HepG2 (cell line): ENCODE data around the gene RARS2. TPM values are rescaled to one million over a fixed set of nuclear protein-coding genes. Genes with fewer than 3 reads are reported as not detected.
A peak's percentile ranks its signal among the peaks of the same experiment; 100 is the strongest.

Experiments used
- ASH2L ChIP-seq: fragments of 300-600, 200-600 bp; sonication (generic); IDR thresholded peaks from 2 replicates; pipeline ENCODE4 v1.7.0; 2017; ENCODE audit warnings: low read depth, mild to moderate bottlenecking, moderate library complexity, mixed read lengths, low read length; ENCODE audit not compliant: insufficient read length
- DBP ChIP-seq: sonication (generic); formaldehyde crosslinking; IDR thresholded peaks from 2 replicates; pipeline ENCODE4 v1.4.0; 2020; ENCODE audit warnings: missing genetic modification reagents; ENCODE audit errors: not compliant biosample characterization
- E2F1 ChIP-seq: sonication (generic); formaldehyde crosslinking; IDR thresholded peaks from 2 replicates; pipeline ENCODE4 v1.5.0; 2020; ENCODE audit warnings: missing genetic modification reagents
- ESRRA ChIP-seq: sonication (generic); formaldehyde crosslinking; IDR thresholded peaks from 2 replicates; pipeline ENCODE4 v1.5.1; 2020; ENCODE audit warnings: mild to moderate bottlenecking, low read depth, missing genetic modification reagents
- MXD4 ChIP-seq: IDR thresholded peaks from 2 replicates; pipeline ENCODE4 v1.6.1; 2016; ENCODE audit warnings: mild to moderate bottlenecking, missing biosample characterization, missing genetic modification reagents
- POLR2G ChIP-seq: fragments of 200-400 bp; formaldehyde crosslinking; IDR thresholded peaks from 2 replicates; pipeline ENCODE4 v1.6.1; 2018; ENCODE audit warnings: mild to moderate bottlenecking, low read depth, low read length, moderate library complexity
- SP4 ChIP-seq: sonication (generic); formaldehyde crosslinking; IDR thresholded peaks from 2 replicates; pipeline ENCODE4 v1.8.1; 2023; ENCODE audit warnings: mild to moderate bottlenecking, missing genetic modification reagents
- TERF1 ChIP-seq: sonication (generic); formaldehyde crosslinking; IDR thresholded peaks from 2 replicates; pipeline ENCODE4 v1.8.0; 2022; ENCODE audit warnings: mild to moderate bottlenecking, missing genetic modification reagents, moderate library complexity
- TP53 ChIP-seq: sonication (generic); formaldehyde crosslinking; conservative IDR thresholded peaks from 2 replicates; pipeline ENCODE4 v1.4.0; 2020; ENCODE audit warnings: missing genetic modification reagents
- ZBTB40 ChIP-seq, 2 experiments: fragments of 450-650 bp in 1 of 2; sonication (generic) in 1 of 2; formaldehyde crosslinking in 1 of 2; IDR thresholded peaks; 2 replicates each; pipeline versions ENCODE4 v1.6.1 to v1.8.0; 2016 to 2022; ENCODE audit warnings: antibody characterized with exemption in 1 of 2, mild to moderate bottlenecking in 1 of 2, missing genetic modification reagents in 1 of 2
- ZNF253 ChIP-seq: sonication (generic); formaldehyde crosslinking; IDR thresholded peaks from 2 replicates; pipeline ENCODE4 v1.8.0; 2022; ENCODE audit warnings: mild to moderate bottlenecking, missing genetic modification reagents, borderline replicate concordance
- ZNF549 ChIP-seq: sonication (generic); formaldehyde crosslinking; IDR thresholded peaks from 2 replicates; pipeline ENCODE4 v1.5.0; 2020; ENCODE audit warnings: missing genetic modification reagents
- polyA plus RNA-seq, 8 experiments: library from polyadenylated mRNA; depleted of rRNA in 3 of 8; stranded (reverse) in 7 of 8; unstranded in 1 of 8; fragments of >200 nt; fragmentation: Illumina TruSeq in 4 of 8; extraction: Trizol in 4 of 8; gene quantifications; 2 replicates each; pipeline versions ENCODE4 v1.2.1 to v1.2.3, GENCODE V29; 2011 to 2016; ENCODE audit warnings: low read depth in 4 of 8, missing spikeins in 1 of 8, mixed read lengths in 1 of 8; ENCODE audit not compliant: insufficient read depth in 1 of 8
- total RNA-seq, 5 experiments: library from RNA; depleted of rRNA; stranded (reverse); fragments of >200 nt; fragmentation: Illumina TruSeq; extraction: Trizol; gene quantifications; 2 replicates each; pipeline ENCODE4 v1.2.3, GENCODE V29; 2016; ENCODE audit warnings: low read depth in 1 of 5

Gene RARS2
- total and polyA plus RNA-seq, 2 of the 13 experiments (the other 11 are each of a cell fraction or from before 2014, with no cell fraction given) = 23.4 to 80.1 TPM

- TF ChIP-seq TERF1 (CRISPR knock-in tag) = no peak
- TF ChIP-seq SP4 = peak; percentile 93
- no peak for TF ChIP-seq ZNF253
- no peak for TF ChIP-seq ZNF549 (CRISPR knock-in tag)
- peak; percentile 65 for TF ChIP-seq ZBTB40 (IDR thresholded peaks at IDR 0.05)
- no peak; the same call in 1 of the 2 replicates for TF ChIP-seq ZBTB40 (CRISPR knock-in tag; IDR thresholded peaks at IDR 0.05)
- TF ChIP-seq TP53 (CRISPR knock-in tag) = no peak
- 0 out of 2 replicates have a peak, but pooled peaks have one; percentile 26 for TF ChIP-seq ESRRA (CRISPR knock-in tag)
- peak; percentile 94 for TF ChIP-seq E2F1 (CRISPR knock-in tag)
- peak; percentile 95 for TF ChIP-seq ASH2L
- no peak for TF ChIP-seq DBP (CRISPR knock-in tag)
- peak; percentile 96 for TF ChIP-seq MXD4
- TF ChIP-seq POLR2G = peak; percentile 96
Observed at GRCh38 chr6:87589693-87590416, at the start of gene RARS2, which contains the start of gene ORC3 (continued).
